ENCODE data around the gene PDLIM1. TPM values are rescaled to one million over a fixed set of nuclear protein-coding genes. Genes with fewer than 3 reads are reported as not detected.

PDLIM1 gene
- total RNA-seq, 1 donor from 2014 or later, result 117 TPM

DNA sequence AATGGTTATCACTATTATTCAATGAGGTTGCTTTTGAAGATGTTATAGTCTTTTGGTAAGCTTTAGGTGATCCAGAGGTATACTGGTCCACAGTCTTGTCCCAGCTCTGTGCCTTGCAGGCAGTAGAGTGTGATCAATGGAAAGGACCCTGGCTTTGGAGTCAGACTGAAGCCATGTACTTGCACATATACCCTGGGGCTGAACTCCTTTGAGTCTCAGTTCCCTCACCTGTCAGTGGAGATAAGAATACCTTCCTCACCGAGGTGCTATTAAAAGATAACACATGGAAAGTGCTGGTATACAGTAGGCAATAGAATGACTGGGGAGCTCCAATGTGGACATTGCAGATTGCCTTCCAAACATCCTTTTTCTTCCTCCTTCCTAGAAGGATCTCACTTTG, 16.0 kb upstream of the PDLIM1 start:
- DNase-seq (ENCODE audit: low read depth), result no peak
- H3K4me3 ChIP-seq (ENCODE audit: low read depth, low read length), result no peak overlapping the region
- TF ChIP-seq, protein P1, sequence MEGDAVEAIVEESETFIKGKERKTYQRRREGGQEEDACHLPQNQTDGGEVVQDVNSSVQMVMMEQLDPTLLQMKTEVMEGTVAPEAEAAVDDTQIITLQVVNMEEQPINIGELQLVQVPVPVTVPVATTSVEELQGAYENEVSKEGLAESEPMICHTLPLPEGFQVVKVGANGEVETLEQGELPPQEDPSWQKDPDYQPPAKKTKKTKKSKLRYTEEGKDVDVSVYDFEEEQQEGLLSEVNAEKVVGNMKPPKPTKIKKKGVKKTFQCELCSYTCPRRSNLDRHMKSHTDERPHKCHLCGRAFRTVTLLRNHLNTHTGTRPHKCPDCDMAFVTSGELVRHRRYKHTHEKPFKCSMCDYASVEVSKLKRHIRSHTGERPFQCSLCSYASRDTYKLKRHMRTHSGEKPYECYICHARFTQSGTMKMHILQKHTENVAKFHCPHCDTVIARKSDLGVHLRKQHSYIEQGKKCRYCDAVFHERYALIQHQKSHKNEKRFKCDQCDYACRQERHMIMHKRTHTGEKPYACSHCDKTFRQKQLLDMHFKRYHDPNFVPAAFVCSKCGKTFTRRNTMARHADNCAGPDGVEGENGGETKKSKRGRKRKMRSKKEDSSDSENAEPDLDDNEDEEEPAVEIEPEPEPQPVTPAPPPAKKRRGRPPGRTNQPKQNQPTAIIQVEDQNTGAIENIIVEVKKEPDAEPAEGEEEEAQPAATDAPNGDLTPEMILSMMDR (conservative IDR thresholded peaks at IDR 0.05; ENCODE audit: low read depth, low read length), result no peak

DNA sequence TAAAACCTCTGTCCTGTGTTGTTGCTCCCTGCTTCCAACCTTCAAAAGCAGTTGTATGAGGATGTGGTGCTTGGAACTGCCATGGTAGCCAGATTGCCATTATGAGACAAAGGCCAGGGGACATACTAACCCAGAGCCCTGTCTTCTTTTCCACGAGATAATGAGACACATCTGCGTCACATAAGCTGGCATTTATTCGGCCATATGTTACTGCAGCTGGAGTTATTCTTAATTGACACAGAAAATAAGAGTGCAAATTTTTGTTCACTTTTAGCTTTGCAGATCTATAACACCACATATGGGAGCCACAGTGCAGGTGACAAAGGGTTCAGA, 15.5 kb upstream of the PDLIM1 start:
- TF ChIP-seq, protein P1 (conservative IDR thresholded peaks at IDR 0.05; ENCODE audit: low read depth, low read length), result no peak
- DNase-seq (ENCODE audit: low read depth), result no peak
- H3K4me3 ChIP-seq (ENCODE audit: low read depth, low read length), result no peak overlapping the region

DNA sequence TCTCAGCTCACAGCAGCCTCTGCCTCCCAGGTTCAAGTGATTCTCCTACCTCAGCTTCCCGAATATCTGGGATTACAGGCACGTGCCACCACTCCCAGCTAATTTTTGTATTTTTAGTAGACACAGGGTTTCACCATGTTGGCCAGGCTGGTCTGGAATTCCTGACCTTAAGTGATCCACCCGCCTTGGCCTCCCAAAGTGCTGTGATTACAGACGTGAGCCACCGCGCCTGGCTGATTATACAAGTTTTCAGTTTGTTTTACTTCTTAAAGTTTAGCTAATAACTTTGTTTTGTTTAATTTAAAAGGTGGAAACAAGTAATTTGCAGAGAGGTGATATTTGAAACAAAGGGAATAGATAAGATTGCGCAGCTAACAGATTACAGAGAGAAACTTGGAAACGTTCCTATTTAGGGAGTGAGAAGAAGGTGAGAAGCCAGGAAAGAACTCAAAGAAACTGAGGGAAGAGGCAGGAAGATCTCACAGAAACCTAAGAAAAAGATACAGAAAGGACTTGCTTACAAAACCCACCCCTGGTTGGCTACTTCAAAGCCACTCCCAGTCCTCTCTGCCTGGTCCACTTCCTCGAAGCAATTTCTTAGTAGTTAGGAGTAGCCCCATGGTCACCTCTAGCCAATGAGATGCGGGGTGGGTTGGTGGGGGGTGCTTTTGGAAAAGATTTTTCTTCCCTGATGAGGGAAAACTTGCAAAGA, 15.0 kb upstream of the PDLIM1 start:
- DNase-seq (ENCODE audit: low read depth), result no peak
- TF ChIP-seq, protein P1 (conservative IDR thresholded peaks at IDR 0.05; ENCODE audit: low read depth, low read length), result no peak
- H3K4me3 ChIP-seq (ENCODE audit: low read depth, low read length), result no peak overlapping the region

DNA sequence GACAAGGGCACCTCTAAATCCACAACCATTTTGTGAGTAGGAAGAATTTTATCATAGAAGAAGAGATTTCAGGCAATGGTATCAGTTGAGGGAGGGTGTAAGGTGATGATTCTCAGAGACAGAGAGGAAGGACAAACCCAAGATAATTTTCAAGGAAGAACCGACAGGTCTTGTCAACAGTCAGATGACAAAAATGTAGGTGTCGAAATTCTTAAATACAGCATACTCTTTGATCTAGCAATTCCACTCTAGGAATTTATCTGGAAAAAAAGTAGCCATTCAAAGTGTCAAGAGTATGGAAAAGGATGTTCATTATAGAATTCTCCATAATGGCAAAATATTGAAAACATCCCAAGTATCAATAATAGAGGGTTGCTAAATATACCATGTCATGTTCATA, 14.2 kb upstream of the PDLIM1 start:
- no peak for DNase-seq (ENCODE audit: low read depth)
- TF ChIP-seq, protein P1 (conservative IDR thresholded peaks at IDR 0.05; ENCODE audit: low read depth, low read length), result no peak
- H3K4me3 ChIP-seq (ENCODE audit: low read depth, low read length), result no peak overlapping the region

DNA sequence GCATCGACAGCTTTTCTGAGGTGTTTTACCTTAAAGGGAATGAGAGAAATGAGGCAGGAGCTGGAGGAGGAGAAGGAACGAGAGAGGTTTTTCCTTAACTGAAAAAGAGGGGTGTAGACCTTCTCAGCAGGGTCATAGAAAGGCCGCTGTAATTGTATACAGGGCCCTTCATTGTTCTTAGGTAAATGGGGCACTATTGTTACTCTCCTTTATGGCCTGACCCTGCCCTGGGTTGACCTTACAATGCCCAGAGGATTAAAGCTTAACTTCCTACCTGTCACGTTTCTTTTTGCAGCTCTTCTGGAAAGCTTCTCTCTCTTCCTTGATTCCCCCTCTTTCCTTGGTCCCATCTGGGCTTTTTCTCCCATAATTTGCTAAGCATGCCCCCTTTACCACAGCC, 13.7 kb upstream of the PDLIM1 start:
- H3K4me3 ChIP-seq (ENCODE audit: low read depth, low read length), result no peak overlapping the region
- no peak for DNase-seq (ENCODE audit: low read depth)
- TF ChIP-seq, protein P1 (conservative IDR thresholded peaks at IDR 0.05; ENCODE audit: low read depth, low read length), result no peak

DNA sequence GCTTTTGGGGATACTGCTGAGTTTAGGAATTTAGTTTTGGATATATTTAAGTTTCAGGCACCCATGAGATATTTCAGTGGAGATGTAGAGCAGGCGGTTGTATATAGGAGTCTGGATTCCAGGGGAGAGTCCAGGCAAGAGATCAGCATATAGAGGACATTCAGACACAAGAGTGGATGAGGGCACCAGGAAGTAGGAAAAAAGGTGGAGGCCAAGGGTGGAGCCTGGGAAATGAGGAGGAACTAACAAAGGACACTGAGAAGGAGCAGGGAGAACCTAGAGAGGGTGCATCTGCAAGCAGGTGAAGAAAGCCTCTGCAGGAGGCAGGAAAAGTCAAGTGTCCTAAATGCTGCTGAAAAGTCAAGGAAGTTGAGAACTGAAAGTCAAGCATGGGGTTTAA, 13.1 kb upstream of the PDLIM1 start:
- no peak for DNase-seq (ENCODE audit: low read depth)
- TF ChIP-seq, protein P1 (conservative IDR thresholded peaks at IDR 0.05; ENCODE audit: low read depth, low read length), result no peak
- no peak overlapping the region for H3K4me3 ChIP-seq (ENCODE audit: low read depth, low read length)

DNA sequence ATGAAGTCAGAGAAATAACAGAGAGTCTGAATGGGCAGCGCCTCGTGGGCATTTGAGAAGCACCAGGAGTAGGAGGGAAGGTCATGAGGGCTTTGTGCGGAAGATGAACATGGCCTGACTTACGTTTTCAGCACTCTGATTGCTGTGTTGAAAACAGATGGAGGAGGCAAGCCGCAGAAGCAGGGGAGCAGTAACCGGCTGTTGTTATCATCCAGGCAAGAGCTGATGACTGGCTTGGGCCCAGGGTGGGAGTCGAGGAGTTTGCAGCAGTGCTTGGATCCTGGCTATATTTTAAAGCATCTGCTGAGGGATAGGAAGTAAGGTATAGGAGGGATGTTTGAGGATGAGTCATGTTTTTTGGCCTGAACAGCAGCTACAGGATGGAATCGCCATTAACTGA, 12.7 kb upstream of the PDLIM1 start:
- DNase-seq (ENCODE audit: low read depth), result no peak
- no peak overlapping the region for H3K4me3 ChIP-seq (ENCODE audit: low read depth, low read length)
- TF ChIP-seq, protein P1 (conservative IDR thresholded peaks at IDR 0.05; ENCODE audit: low read depth, low read length), result no peak

Measured in epithelial cell of proximal tubule (primary cell).